GM21723 (cell line): Measurements from ENCODE around the gene DCAF5.

Experiments
- ATAC-seq: cut with Tn5 transposase; IDR thresholded peaks from one replicate; pipeline ENCODE4 v1.9.1; 2021; ENCODE audit warnings: mild to moderate bottlenecking, moderate library complexity; ENCODE audit not compliant: unreplicated experiment

DCAF5 gene

DNA sequence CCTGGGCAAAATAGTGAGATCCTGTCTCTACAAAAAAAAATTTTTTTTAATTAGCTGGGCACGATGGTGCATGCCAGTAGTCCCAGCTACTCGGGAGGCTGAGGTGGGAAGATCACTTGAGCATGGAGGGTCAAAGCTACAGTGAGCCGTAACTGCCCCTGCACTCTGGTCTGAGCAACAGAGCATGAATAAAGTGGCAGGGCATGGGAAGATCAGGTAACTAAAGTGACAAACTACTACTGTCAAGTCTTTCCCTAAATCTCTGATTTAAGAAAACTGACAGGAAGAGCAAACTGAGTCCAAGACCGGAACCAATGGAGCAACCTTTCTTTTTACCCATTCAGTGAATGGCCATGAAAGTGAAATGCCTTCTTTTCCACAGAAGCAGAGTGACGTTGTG, 10.8 kb downstream of the DCAF5 start:
- no peak for ATAC-seq

GRCh38 chr14:69141550-69141949, 11.4 kb downstream of the DCAF5 start:
- no peak for ATAC-seq

DNA sequence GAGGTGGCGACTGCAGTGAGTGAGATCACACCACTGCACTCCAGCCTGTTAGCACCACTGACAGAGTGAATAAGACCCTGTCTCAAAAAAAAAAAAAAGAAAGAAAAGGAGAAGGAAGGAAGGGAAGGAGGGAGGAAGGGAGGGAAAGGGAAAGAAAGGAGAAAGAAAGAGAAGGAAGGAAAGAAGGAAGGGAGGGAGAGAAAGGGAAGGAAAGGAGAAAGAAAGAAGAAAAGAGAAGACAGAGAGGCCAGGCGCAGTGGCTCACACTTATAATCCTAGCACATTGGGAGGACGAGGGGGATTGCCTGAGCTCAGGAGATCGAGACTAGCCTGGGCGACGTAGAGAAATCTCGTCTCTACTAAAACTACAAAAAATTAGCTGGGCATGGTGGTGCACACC, 13.2 kb downstream of the DCAF5 start:
- no peak for ATAC-seq

DNA sequence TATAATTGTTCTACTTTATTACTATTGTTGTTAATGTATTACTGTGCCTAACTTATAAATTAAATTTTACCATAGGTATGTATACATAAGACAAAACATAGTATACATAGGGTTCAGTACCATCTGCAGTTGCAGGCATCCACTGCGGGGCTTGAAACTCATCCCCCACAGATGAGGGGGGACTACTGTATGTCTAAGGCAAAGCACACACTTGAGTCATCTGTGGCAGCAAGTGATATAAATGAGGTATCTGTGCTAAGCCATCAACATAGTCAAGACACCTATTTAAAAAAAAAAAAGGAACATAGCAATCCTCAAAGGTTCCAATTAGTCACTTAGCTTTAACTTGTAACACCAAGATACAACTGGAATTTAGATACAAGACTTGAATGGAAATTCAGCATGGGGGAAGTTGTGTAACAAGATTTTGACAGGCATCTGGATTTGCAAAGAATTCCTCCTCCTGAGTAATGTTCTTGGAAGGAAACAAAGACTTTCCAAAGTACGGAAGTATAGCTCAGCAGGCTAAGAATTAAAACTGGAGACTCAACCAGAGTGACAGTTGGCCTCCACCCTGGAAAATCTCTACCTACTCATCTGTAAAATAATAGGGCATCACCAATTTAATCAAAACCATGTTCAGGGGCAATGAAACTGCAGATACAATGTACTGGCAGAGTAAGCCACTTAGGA, 14.9 kb downstream of the DCAF5 start:
- no peak for ATAC-seq

DNA sequence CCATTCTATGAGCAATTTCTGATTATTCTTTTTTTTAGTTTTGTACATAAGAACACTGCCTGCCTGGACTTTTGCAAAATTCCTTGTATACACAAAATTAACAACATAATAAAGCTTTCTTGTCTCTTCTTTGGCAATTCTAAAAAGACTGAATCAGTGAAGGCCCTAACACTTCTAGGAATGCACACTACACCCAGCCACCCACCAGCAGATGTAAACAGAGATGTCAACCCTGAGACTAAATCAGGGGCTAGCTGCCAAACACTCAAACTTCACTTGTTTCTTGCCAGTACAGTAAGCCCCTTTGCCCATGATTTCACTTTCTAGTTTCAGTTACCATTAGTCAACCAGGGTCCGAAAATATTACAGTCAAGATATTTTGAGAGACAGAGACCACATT, 15.5 kb downstream of the DCAF5 start:
- no peak for ATAC-seq

DNA sequence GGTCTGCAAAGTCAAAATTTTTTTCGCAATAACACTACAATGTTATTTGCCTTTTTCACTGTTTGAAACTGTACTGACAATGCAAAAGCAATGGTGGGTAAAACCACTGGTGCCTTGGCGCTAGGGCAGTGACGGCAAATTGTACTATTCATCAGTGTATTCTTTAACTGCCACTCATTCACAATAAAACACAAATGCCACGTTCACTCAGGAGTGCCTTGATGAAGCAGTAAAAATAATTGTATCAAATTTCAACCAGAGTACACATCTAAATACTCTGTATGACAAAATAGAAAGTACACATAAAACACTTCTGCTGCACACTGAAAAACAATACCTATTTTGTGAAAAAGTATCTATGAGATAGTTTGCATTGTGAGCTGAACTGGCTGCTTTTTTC, 17.8 kb downstream of the DCAF5 start:
- ATAC-seq = no peak

DNA sequence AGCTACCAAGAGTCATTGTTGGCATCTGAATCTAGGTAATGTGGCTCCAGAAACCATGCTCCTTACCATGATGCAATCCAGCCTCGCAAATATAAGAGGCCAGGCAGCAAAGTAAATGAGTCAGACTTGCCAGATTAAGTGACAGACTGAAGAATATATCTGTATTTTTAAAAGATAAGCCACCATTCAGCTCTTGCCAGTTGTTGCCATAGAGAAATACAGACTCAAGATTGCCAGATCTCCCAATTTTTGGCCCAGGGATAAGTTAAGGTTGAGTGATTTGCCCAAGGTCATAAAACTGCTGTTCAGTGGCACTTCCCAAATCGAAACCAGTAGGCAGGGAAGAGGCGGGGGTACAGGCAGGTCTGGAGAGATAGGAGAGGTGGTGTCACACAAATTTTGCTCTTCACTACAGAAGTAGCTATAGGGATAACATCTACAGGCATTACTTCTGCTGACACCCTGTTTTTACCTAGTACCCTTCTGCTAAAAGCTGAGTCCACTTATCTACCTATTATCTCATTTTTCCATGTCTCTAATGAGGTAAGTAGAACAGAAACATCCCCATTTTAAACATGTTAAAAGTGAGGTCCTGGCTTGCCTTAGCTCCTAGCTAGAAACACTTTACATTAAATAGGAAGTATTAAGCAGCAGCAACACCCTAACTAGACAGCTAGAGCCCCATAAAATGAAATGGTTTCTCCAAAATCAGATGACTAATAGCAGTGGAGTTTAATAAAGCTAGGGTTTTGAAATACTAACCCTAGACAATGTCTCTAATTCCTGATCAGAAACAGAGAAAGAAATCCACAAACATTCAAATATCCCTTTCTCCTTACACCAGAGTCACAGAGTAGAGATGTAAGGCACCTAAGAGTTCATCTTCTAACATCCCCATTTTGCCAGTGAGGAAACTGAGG, 19.5 kb downstream of the DCAF5 start:
- ATAC-seq = no peak

DNA sequence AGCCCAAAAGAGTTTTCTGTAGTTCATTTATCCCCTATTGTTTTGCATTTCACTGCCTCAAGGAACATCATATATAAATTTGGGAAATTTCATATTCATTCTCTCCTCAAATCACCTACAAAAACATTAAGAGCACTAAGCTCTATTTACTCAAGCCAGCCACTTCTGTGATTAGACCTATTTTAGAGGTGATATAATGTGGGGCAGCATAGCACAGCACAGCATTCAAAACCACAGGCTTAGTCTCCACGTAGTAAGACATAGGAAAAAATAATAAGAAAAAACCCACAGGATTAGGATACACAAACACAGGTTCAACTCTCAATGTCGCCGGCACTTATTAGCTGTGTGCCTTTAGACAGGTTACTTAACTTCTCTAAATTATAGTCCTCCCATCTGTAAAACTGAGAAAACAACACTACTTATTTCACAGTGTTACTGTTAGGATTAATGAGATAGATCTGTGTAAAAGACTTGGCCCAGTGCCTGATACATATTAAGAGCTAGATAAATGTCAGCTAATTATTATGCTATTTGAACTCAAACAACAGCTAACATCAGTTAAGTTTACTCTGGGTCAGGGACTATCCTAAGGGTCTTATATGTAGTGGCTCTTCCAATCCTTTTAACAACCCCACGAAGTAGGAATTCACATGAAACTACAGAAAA, 20.3 kb downstream of the DCAF5 start:
- ATAC-seq = no peak

- no peak for ATAC-seq
Measured at GRCh38 chr14:69131176-69131575, 21.7 kb downstream of the DCAF5 start.

DNA sequence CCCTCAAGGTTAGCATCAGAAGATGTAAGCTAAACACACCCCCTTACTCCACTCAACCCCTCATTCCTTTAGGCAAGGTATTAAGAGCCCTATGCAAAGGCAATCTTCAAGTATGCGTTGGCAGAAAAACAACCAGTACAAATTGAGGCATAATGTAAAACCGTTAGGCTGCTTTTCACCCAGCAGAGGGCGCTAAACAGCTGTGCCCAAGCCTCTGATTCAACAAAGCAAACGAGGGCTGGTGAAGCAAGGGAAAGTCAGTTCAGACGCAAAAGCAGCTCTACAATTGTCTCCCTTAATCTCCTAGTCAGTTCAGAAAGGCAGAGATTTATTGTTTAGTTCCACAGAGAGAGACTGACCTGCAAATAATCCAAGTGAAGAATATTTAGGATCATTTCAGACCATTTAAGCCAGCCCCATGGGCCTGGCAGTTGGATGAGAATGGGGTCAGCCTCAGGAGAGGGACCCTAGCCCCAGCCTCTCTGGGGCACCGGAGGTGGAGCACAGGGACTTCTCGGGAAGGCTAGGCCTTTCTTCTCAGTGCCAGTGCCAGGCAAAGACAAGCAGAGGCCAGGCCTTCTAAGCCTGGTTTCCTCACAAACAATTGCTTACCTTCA, 23.5 kb downstream of the DCAF5 start:
- peak; percentile 67 for ATAC-seq

DNA sequence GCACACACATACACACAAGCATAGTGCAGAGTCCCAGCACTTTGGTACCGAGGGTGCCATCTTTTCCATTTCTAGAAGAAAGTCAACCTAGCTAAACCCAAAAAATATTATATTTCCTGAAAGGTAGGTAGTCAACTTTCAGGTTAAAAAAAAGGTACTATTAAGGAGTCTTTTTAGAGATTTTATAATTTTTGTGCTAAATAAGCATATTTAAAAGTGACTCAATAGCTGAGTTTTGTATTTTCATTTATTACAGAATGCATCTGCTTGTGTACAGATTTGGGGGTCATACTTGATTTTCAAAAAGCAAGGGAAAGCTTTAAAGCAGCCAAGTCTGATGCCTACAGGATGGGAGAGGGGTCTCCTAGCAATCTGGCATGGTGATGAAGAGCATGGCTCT, 34.6 kb downstream of the DCAF5 start:
- no peak for ATAC-seq

GRCh38 chr14:69117020-69117767, 35.7 kb downstream of the DCAF5 start:
- ATAC-seq = no peak

DNA sequence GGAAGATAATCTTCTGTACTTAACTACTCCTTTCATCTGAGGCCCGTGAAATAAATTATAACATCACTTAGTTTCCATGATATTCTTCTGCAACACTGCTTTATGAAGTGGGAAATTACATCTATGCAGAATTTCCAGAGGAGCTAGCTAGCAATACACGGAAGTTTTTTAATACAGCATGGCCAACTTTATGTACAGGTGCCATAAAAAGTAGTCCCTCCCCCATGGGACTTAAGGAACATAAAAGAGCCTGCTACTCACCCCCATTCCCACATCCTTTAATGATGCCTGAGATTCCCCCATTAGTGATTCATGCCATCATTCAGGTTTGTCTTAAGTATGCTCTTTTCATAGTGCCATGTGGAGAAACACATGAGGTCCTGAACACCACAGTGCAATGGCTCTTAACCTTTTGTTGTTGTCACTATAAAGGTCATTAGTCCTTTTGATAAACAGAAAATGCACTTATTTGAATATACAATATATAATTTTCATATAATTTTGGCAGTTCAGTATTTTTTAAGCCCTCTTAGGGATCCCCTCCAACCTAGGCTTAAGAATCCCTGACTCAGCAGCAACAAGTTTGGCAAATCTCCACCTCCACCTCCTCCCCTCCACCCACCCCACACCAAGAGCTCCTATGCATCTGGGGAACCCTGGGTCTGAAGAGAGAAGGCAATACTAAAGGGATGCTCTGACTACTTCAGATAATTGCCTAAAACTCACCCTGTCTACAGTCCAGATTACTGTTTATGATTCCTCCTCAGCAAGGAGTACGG, 37.3 kb downstream of the DCAF5 start:
- ATAC-seq = no peak

DNA sequence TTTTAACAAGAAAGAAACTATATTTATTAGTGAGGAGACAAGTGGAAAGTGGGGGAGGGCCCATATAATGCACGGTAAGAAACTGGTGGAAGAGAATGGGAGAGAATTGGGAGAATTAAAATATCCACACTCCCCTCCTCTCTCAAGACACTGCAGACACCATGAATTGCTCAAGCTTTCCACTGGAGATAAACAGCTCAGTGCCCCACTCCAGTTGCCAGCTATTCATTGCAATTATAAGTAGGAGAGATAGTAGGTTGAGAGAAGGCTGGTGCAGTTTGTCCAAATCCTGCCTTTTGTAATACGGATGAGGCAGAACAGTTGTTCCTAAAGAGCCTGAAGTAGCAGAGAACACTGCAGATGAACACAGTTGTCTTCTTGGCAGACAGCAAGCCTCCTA, 38.2 kb downstream of the DCAF5 start:
- ATAC-seq = no peak

DNA sequence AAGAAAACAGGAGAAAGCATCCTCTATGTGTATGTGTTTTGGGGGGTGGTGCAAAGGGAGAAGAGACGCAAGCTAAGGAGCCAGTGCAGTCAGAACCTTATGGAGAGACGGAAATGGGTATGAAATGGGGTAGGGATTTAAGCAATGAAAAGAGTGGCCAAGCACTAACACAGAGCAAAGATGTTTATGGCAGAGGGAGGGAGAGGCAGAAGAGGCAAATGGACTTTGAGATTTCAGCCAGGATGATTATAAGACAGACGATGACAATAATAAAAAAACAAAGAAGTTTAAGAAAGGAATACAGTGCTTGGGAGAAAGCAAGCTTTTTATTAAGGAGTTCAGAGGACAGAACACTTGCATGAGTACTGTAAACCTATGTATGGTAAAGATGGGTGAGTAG, 44.6 kb downstream of the DCAF5 start:
- ATAC-seq = no peak

GRCh38 chr14:69107407-69108003, 45.4 kb downstream of the DCAF5 start:
- ATAC-seq = no peak

DNA sequence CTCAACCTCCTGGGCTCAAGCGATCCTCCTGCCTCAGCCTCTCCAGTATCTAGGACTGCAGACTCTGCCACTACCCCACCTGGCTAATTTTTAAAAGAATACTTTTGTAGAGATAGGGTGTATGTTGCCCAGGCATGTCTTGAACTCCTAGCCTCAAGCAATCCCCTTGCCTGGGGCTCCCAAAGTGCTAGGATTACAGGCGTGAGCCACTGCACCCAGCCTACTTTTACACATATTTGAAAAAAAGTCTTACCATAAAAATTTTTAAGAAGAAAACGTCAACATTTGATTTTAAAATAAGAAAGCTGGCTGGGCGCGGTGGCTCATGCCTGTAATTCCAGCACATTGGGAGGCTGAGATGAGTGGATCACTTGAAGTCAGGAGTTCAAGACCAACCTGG, 46.5 kb downstream of the DCAF5 start:
- ATAC-seq = no peak

DNA sequence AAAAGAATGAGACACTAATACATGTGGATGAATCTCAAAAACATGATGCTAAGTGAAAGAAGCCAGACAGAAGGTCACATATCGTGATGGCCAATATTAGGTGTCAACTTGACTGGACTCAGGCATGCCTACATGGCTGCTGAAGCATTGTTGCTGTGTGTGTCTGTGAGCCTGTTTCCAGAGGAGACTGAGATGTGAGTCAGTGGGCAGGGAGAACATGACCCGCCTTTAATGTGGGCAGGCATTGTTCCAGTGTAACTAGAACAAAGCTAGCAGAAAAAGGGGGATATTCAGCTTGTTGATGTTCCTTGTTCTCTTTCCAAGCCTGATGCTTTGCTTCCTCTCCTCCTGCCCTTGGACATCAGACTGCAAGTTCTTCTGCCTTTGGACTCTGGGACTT, 47.6 kb downstream of the DCAF5 start:
- ATAC-seq = no peak

DNA sequence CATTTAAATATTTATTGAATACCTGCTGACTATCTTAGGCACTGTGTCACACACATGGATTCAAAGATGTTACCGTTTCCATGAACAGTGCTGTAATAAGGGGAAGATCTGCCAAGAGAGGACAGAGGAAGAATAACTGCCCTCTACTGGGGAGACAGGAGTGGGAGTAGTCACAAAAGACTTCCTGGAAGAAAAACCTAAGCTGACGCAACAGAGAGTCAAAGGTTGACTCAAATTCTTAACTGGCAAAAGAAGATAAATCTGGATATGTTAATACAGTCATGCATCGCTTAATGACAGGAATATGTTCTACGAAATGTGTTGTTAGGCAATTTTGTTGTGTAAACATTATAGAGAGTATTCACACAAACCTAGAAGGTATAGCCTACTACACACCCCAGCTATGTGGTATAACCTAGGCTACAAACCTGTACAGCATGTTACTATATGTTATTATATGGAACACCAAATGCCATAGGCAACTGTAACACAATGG, 51.5 kb downstream of the DCAF5 start:
- no peak for ATAC-seq
